GM21717 (cell line): Measurements from ENCODE around the gene NELFCD.
"Not testable (repeated sequence)": the region's sequence is repeated elsewhere in the genome, so short reads cannot be mapped to it uniquely, and the experiment has no call there.

Experiments
- ATAC-seq: cut with Tn5 transposase; IDR thresholded peaks from one replicate; pipeline ENCODE4 v1.9.1; 2021; ENCODE audit warnings: mild to moderate bottlenecking, moderate library complexity; ENCODE audit not compliant: unreplicated experiment

NELFCD gene, protein sequence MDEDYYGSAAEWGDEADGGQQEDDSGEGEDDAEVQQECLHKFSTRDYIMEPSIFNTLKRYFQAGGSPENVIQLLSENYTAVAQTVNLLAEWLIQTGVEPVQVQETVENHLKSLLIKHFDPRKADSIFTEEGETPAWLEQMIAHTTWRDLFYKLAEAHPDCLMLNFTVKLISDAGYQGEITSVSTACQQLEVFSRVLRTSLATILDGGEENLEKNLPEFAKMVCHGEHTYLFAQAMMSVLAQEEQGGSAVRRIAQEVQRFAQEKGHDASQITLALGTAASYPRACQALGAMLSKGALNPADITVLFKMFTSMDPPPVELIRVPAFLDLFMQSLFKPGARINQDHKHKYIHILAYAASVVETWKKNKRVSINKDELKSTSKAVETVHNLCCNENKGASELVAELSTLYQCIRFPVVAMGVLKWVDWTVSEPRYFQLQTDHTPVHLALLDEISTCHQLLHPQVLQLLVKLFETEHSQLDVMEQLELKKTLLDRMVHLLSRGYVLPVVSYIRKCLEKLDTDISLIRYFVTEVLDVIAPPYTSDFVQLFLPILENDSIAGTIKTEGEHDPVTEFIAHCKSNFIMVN

DNA sequence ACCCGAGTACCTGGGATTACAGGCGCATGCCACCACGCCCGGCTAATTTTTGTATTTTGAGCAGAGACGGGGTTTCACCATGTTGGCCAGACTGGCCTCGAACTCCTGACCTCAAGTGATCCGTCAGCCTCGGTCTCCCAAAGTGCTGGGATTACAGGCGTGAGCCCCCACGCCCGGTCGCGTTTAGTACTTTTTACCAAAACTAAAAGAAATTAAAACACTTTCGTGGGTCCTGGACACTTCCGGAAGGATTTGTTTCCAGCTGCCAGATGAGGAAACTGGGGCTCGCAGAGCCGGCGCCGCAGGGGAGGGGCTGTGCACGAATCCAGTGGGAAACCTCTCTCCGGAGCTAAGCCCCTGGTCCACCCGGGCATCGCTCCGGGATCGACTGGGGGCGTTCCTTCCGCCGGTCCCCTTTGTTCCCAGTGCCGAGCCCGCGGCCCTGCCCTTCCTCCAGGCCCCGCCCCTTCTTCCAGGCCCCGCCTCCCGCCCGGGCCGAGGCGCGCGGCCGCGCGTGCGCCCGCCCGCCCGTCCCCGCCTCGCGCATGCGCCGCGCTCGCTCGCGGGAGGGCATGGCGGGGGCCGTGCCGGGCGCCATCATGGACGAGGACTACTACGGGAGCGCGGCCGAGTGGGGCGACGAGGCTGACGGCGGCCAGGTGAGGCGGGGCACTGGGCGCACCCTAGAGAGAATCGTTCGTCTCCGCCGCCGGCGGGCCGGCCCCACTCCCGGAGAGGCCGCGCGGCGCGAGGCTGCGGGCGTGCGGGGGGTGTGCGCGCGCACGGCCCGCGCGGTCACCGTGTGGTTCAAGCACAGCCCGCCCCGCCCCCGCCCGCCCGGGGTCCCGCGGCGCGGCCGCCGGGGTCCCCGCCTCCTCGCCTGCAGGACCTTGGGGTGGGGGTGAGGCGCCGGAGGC lies at the start of gene NELFCD:
Gene NELFCD, plus strand, starts transcription at position 546 of the 917 bp plus-strand sequence. Its CDS starts 54 bp downstream, at position 600.
- ATAC-seq, result peak; percentile 57

DNA sequence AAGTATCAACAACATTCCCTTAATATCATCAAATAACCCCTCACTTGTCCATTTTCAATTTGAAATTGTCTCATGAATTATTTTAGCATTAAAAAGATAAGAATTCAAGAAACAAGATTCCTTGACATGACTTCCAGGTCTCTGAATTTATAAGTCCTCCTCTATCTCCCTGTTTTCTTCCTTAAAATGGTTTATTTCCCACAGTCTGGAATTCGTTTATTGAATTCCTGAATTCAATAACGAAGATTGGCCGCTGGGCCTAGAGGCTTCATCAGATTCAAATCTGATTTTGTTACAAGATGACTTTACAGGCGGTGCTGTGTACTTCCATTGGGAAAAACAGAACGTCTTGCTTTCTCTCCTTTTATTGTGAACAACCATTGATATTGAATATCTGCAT lies 48.9 kb upstream of the NELFCD start:
- no peak for ATAC-seq

DNA sequence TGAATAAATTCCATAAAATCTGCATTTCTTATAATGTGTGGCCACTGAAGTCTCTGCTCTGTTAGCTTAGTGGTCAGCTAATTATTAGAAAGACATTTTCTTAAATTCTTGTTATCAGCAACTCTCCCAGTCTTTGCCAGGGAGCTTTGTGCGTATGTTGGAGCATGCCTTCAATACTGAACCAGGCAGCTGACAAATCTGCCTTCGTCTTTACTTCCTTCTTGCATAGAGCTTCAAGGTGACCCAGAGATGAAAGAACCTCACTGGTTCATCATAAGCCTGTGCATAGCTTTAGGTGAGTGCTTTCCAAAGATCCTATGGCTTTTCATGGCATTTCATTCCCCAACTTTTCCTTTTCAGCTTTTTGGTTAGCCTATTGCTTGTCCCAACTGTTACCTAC lies 43.0 kb upstream of the NELFCD start:
- no peak for ATAC-seq

DNA sequence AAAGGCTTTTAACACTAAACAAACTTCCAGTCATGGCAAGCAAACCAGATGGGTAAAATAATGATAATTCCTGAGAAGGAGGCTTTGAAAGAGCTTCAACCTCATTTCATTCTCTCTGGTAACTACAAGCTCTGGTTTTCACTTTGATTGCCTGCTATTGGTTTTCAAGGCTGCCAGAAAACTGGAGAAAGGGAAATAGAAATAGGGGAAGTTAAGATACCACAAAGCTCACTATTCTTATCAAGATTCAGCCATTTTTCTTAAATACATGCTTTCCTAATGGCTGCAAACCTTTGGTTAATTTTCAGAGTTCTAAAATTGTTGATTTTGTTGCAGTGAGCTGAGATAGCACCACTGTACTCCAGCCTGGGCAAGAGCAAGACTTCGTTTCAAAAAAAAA lies 42.5 kb upstream of the NELFCD start:
- no peak for ATAC-seq

DNA sequence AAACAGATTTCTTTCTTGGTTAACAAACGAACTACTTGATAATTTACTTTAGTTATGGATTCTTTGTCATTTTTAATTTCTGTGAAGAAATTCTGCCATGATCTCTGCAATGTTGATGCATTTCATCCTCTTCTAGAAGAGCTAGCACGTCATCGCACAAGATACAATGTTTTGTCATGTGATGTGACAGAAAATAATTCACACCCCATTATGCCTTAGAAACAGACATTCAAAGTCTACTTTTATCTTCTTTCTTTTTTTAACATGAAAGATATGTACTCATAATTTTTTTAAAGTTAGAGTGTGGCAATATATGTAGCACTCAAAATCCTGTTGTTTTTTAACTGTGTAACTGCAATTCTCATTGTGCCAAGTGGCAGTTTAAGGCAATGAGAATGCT lies 39.6 kb upstream of the NELFCD start:
- ATAC-seq, result no peak

DNA sequence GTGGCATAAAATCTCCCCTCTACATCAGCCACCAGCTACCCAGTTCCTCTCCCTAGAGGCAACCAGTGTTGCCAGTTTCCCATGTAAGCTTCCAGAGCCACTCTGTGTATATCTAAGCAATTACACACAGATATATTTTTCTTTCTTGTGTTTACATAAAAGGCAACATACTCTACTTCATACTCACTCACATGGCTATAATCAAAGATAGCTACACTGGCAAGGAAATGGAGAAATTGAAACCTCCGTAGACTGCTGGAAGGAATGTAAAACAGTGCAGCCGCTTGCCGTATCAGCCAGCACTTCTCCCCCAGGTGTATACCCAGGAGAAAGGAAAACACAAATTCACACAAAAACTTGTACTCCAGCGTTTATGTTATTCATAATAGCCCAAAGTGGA lies 38.5 kb upstream of the NELFCD start:
- ATAC-seq, result no peak

DNA sequence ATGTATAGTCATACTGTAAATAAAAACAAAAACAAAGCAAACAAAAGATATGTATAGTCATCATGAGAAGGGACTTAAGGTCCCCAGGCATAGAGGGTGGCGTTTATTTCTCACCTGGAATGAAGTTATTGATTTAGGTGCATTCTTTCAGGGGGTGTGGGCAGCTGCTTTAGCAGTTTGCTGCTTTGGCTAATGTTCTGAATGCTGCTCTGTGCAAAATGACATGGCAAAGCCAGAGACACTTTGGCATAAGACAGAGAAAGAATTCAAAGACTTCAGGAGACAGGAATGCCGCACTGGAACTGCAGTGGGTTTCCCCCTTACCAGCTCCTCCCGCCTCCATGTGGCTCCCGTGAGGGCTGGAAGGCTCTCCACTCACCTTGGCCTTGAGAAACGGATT lies 36.4 kb upstream of the NELFCD start:
- no peak for ATAC-seq

DNA sequence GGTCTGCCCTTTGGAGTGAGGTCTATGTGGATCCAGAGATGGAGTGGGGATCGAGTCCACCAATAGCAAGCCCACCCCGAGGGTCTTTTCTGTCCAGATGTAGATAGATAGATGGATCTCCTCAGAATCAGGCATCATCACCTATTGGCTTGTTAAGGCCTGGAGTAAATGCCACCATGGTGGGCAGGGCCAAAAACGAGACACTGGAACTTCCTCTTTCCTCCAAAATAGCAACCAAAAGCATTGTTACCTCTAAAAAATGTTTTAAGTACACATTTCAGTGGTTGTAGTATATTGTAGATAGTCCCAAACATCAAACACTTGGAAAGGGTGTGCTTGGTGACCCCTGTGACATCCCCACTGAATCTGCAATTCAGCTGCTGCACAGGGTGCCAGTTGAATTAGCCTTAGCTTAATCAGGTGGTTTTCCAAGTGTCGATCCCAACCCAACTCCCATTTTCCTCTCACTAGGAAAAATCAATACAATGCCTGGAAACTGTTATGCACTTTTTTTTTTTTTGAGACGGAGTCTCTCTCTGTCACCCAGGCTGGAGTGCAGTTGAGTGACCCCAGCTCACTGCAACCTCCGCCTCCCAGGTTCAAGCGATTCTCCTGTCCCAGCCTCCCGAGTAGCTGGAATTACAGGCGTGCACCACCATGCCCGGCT lies 35.0 kb upstream of the NELFCD start:
- ATAC-seq, result no peak

DNA sequence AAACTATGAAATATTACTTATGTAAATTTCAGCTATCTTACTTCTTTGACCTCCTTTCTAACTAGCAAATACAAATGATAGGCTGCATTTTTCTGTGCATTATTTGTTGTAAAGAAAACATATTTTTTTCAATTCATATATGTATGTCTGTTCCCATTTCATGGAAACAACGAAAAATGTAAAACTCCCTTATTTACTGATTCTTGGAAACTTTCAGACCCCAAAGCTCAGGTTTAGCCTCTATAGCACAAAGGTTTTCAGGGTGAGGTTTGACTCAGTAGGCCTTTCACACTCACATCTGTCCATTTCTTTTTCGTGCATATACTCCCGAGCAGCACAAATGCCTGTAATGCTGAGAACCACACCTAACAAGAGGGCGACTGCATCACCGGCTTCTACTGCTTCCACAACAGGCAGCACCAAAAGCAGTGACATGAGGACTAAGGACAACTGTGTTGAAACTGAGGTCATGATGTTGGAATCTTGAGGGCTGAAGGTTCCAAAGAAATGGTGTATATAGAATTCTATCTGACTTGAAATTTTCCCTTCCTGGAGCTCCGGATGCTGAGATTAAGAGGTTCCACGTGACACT lies 33.2 kb upstream of the NELFCD start:
- not testable (repeated sequence) for ATAC-seq

DNA sequence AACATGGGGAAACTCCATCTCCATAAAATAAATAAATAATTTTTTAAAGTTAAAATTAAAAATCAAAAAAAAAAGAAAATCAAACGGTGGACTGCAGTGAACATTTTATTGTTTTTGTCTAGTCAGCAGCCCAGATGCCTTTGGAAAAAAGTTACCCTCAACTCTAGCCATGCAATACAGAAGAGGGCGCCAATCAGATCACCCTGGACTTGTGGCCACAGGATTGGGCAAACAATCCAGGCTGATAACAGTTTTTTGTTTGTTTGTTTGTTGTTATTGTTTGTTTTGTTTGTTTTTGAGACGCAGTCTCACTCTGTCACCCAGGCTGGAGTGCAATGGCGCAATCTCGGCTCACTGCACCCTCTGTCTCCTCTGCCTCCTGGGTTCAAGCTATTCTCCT lies 30.5 kb upstream of the NELFCD start:
- no peak for ATAC-seq

DNA sequence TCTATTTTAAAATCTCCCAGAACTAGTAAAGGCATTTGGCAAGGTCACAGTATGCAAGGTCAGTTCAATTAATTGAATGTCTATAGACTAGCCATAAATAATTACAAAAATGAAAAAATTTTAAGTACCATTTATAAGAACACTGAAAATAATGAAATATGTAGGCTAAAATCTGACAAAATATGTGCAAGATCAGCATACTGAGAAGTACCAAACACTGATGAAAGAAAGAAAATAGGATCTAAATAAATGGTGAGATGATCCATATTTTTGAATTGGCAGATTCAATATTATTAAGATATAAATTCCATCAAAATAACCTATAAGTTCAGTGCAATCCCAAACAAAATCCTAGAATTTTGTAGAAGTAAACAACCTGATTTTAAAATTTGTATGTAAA lies 28.0 kb upstream of the NELFCD start:
- ATAC-seq, result no peak

DNA sequence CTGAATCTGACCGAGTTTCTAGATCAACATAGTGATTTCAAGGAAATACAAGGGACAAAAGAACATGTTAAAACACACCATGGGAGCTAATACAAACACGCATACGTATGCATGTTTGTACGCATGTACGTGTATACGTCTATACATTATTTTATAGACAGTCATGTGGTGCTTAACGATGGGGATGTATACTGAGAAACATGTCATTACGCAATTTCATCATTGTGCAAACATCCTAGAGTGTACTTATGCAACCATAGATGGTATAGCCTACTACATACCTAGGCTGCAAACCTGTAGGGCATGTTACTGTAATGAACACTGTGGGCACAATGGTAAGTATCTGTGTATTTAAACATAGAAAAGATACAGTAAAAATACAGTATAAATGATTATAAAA lies 25.0 kb upstream of the NELFCD start:
- no peak for ATAC-seq

DNA sequence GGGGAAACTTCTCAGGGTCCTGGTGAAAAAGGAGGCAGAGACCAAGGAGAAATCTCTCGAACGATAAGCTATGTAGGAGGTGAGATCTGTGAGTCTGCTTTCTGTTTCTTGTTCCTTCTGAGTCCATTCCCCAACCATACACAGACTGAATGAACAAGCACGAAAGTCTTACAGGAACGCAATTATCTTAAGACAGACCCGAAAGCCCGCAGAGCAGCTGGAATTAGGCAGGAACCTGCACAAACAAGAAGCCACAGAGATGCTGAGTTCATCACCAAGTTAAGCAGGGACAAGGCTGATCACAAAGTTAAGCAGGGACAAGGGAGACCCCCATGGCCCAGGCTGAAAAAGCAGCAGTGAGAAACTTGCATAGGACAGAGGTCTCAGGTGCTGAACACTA lies 21.4 kb upstream of the NELFCD start:
- no peak for ATAC-seq

DNA sequence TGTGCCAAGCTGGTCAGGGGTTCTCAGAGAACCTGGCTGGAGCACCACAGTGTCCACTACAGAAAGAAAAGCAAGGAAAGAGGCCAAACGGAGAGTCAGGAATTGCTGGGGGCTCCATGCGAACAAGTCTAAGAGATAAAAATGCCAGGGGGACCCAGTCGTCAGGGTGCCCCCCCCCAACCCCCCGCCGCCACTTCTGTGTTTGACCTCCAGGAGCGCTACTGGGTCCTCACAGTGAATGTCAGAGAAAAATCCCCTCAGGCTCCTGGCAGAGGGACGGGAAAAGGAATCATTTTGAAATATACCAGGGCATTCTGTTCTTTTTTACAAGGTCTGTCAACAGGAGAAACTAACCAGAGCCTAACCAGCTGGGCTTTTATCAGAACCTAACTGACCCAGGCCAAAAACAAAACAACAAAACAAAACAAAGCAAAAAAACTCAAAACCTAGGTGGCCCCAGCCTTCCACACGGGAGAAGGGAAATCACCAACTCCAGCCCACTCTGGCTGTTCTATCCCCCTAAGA lies 17.9 kb upstream of the NELFCD start:
- ATAC-seq, result no peak

DNA sequence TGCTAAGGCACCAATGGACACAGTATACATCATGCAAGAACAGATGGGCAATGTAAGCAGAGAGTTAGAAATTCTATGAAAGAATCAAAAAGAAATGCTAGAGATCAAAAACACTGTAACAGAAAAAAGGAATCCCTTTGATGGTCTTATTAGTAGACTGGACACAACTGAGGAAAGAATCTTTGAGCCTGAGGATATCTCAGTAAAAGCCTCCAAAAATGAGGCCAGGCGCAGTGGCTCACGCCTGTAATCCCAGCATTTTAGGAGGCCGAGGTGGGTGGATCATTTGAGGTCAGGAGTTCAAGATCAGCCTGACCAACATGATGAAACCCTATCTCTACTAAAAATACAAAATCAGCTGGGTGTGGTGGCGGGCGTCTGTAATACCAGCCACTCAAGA lies 17.1 kb upstream of the NELFCD start:
- ATAC-seq, result not testable (repeated sequence)

DNA sequence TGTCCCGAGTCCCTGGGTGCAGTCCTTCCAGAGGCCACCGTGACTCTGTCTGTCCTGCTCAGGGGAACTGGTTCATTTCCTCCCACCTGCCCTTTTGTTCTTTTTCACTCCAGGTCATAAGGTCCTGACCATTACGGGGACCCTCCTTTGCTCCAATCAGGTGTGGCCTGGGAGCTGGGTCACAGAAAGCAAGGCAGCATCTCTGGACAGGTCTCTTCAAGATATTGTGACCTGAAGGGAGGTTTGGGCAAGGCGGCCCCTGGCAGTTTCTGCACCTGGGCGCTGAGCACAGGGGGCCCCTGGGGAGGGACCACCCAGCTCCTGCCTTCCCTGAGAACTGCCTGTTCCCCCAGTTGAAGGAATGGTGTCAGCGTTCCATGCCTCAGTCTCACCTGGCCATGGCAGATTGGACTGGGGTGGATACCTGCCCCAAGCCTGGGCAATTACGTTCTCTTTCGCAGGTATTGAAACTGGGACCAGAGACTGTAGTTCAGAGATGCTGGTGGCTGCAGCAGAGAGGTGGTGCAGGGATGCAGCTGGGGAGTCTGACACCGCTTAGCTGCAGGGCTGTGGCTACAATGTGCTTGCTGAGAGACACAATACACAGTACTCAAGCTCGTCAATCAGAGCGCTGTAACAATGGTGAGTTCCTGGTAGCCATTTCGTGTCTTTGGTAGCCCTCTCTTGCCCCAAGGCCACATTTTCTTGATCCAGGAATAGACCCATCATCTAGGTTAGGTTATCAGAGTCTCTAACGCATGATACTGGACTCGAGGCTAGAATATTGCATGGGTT lies 15.6 kb upstream of the NELFCD start:
- ATAC-seq, result no peak

DNA sequence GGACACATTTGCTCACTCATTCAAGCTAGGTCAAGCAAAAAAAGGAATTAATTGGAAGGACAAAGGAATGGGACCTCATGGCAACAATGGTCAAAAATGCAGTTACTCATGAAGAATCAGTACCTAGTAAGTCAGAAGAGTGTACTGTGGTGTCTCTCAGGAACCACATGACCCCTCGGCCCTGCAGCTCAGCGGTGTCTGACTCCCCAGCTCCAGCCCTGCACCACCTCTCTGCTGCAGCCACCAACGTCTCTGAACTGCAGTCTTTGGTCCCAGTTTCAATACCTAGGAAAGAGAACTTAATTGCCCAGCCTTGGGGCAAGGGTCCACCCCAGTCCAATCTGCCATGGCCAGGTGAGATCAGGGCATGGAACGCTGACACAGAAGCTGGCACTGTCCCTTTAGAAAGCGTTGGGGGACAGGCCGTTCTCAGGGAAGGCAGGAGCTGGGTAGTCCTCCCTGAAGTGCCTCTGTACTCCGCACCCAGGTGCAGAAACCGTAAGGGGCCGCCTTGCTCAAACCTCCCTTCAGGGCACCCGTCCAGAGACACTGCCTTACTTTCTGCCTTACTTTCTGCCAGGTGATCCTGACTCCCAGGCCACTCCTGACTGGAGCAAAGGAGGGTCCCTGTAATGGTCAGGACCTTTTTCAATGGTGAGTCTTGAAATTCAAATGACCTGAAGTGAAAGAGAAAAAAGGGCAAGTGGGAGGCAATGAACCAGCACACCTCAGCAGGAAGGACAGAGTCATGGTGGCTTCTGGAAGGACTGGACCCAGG lies 13.2 kb upstream of the NELFCD start:
- no peak for ATAC-seq

DNA sequence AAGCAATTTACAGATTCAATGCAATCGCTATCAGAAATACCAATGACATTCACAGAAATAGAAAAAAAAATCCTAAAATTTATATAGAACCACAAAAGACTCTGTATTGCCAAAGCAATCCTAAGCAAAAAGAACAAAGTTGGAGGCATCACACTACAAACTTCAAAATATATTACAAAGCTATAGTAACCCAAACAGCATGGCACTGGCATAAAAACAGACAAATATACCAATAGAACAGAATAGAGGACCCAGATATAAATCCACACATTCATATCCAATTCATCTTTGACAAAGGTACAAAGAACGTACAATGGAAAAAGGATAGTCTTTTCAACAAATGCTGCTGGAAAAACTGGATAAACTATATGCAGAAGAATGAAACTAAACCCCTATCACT lies 11.6 kb upstream of the NELFCD start:
- ATAC-seq, result no peak

DNA sequence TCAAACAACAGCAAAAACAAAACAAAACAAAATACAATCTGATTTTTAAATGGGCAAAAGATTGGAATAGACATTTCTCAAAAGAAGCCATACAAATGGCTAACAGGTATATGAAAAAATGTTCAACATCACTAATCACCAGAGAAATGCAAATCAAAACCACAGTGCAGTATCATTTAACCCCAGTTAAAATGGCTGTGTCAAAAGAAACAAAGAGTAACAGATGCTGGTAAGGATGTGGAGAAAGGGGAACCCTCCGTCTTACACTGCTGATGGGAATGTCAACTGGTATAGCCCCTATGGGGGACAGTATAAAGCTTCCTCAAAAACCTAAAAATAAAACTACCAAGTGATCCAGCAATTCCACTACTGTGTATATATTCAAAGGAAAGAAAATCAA lies 10.9 kb upstream of the NELFCD start:
- ATAC-seq, result no peak
